22Rv1 (cell line): ENCODE data around the gene MXRA7.

Source experiments
- ZFX ChIP-seq: fragments of 450-650 bp; IDR thresholded peaks from 2 replicates; pipeline ENCODE4 v1.6.1; 2017; ENCODE audit warnings: antibody characterized with exemption, borderline replicate concordance
- TF ChIP-seq, protein P1 (sequence below): fragments of 450-650 bp; IDR thresholded peaks from 2 replicates; pipeline ENCODE4 v1.5.1; 2017; ENCODE audit warnings: mild to moderate bottlenecking

DNA sequence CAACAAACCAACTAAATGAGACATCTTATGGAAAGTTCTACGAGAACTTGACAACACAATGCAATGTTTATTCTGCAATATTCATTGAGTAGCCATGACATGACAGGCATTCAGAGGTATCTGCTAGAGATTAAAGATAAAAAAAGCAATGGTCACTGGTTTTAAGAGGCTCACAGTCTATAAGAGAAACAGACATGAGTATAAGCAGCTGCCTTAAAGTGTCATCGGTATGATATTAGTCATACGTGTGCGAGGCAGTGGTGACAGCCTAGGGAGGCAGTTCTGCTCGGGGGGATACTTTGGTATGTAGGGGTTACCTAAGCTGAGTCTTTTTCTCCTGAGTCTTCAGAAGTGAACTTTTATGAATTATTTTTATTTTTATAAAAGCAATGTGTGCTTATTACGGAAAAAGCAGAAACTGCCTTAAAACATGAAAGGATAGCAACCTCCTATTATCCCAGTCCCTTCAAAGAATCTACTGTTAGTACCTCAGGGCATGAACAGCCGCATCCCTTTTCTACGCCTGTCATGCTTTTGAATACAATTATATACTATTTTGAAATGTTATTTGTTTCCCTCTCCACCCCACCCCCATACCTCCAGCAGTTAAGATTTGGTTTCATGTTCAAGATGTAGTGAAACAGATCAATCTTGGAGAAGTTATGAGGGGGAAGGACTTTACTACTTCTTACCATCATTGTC lies 75.0 kb downstream of the MXRA7 start:
- TF ChIP-seq, protein P1, sequence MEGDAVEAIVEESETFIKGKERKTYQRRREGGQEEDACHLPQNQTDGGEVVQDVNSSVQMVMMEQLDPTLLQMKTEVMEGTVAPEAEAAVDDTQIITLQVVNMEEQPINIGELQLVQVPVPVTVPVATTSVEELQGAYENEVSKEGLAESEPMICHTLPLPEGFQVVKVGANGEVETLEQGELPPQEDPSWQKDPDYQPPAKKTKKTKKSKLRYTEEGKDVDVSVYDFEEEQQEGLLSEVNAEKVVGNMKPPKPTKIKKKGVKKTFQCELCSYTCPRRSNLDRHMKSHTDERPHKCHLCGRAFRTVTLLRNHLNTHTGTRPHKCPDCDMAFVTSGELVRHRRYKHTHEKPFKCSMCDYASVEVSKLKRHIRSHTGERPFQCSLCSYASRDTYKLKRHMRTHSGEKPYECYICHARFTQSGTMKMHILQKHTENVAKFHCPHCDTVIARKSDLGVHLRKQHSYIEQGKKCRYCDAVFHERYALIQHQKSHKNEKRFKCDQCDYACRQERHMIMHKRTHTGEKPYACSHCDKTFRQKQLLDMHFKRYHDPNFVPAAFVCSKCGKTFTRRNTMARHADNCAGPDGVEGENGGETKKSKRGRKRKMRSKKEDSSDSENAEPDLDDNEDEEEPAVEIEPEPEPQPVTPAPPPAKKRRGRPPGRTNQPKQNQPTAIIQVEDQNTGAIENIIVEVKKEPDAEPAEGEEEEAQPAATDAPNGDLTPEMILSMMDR: no peak
- no peak for TF ChIP-seq ZFX
